Prostate gland (tissue), 2 donors: ENCODE measurements around the gene FSTL5. TPM values are rescaled to one million over a fixed set of nuclear protein-coding genes. Genes with fewer than 3 reads are reported as not detected.

Experiments
- DNase-seq: peaks from one replicate; pipeline ENCODE4 v3.0.0-alpha.2; 2019; ENCODE audit warnings: low spot score
- H3K27ac ChIP-seq, 2 donors: fragments of 200-600 bp; sonication (generic); 2 replicates each; pipeline ENCODE4 v1.5.1; 2017 to 2019
- H3K27me3 ChIP-seq: fragments of 200-600 bp; sonication (generic); replicated peaks from 2 replicates; pipeline ENCODE4 v1.5.1; 2019; ENCODE audit not compliant: insufficient read depth
- H3K36me3 ChIP-seq, 2 donors: fragments of 200-600 bp; sonication (generic); 1 replicate in 1 of 2; 2 replicates in 1 of 2; pipeline versions ENCODE4 v1.5.1 to v1.8.1; 2017 to 2019
- H3K4me1 ChIP-seq: fragments of 200-600 bp; sonication (generic); replicated peaks from 2 replicates; pipeline ENCODE4 v1.5.1; 2019
- H3K4me3 ChIP-seq, 2 donors: fragments of 200-600 bp; sonication (generic); 2 replicates each; pipeline ENCODE4 v1.5.1; 2017 to 2019
- H3K9me3 ChIP-seq: fragments of 200-600 bp; sonication (generic); 2 replicates; pipeline ENCODE4 v1.5.1; 2017
- CTCF ChIP-seq, 4 experiments: fragments of 200-600 bp in 2 of 4; fragments of 450-650 bp in 2 of 4; sonication (generic) in 2 of 4; IDR thresholded peaks; 1 replicate in 3 of 4; 2 replicates in 1 of 4; pipeline ENCODE4 v1.5.1; 2016 to 2019; ENCODE audit warnings: antibody characterized with exemption in 4 of 4, mild to moderate bottlenecking in 2 of 4, moderate library complexity in 2 of 4
- POLR2A ChIP-seq: fragments of 450-650 bp; IDR thresholded peaks from one replicate; pipeline ENCODE4 v1.6.1; 2016; ENCODE audit warnings: antibody characterized with exemption, mild to moderate bottlenecking
- POLR2AphosphoS5 ChIP-seq: sonication (generic); formaldehyde crosslinking; IDR thresholded peaks from one replicate; pipeline ENCODE4 v1.6.1; 2017; ENCODE audit warnings: antibody characterized with exemption
- WGBS: methylation state at CpG from one replicate; pipeline ENCODE4 v1.1.5; 2018; 5-methylcytosine and 5-hydroxymethylcytosine counted together
- intact Hi-C: fragments of 100-400 bp; cut with DNase I; formaldehyde crosslinking; loops from one replicate; pipeline ENCODE4 v1.14.2; 2022
- total RNA-seq, 2 donors: library from RNA; depleted of rRNA; stranded (reverse); fragments of >200 nt; gene quantifications; one replicate each; pipeline ENCODE4 v1.1.0, GENCODE V29; 2016

The FSTL5 gene
- total RNA-seq, 2 donors from 2014 or later = 0.45 TPM; not detected in 1

GRCh38 chr4:162151386-162151785, 12.4 kb downstream of the FSTL5 start:
- Histone ChIP-seq H3K4me3 (no peak overlapping the region), H3K4me1 (no peaks in the 10 kb centered on the region), H3K9me3 (no peaks in the 10 kb centered on the region), H3K36me3 (no peaks in the 10 kb centered on the region), H3K27ac (no peak overlapping the region), H3K27me3 (no peaks in the 10 kb centered on the region)
- intact Hi-C loops = no loop called here
- no peak for DNase-seq
- no peak for TF ChIP-seq CTCF (IDR thresholded peaks at IDR 0.05)
- TF ChIP-seq POLR2A = no peak
- no peak for TF ChIP-seq POLR2AphosphoS5

- Histone ChIP-seq H3K27ac (no peak overlapping the region), H3K4me3 (no peak overlapping the region), H3K36me3 (no peaks in the 10 kb centered on the region), H3K4me1 (no peaks in the 10 kb centered on the region), H3K9me3 (no peaks in the 10 kb centered on the region), H3K27me3 (no peaks in the 10 kb centered on the region)
- no peak for DNase-seq
- WGBS = 76% methylated on average over 2 of the region's 2 CpGs
- intact Hi-C loops = no loop called here
- TF ChIP-seq POLR2AphosphoS5 (no peak), CTCF (IDR thresholded peaks at IDR 0.05) (no peak), POLR2A (no peak)
These were observed 14.2 kb downstream of the FSTL5 start for GRCh38 chr4:162149644-162150043.

- no peak overlapping the region for H3K4me3 ChIP-seq
- DNase-seq = no peak
- no peaks in the 10 kb centered on the region for H3K27me3 ChIP-seq
- H3K36me3 ChIP-seq = no peaks in the 10 kb centered on the region
- H3K27ac ChIP-seq = no peak overlapping the region
- no peak for TF ChIP-seq POLR2AphosphoS5
- TF ChIP-seq CTCF (IDR thresholded peaks at IDR 0.05) = no peak
- TF ChIP-seq POLR2A = no peak
- intact Hi-C loops = no loop called here
- H3K9me3 ChIP-seq = no peaks in the 10 kb centered on the region
- no peaks in the 10 kb centered on the region for H3K4me1 ChIP-seq
These were observed 23.6 kb downstream of the FSTL5 start for GRCh38 chr4:162140051-162140683.

- Histone ChIP-seq H3K27me3 (no peaks in the 10 kb centered on the region), H3K27ac (no peak overlapping the region), H3K4me1 (no peaks in the 10 kb centered on the region), H3K9me3 (no peaks in the 10 kb centered on the region), H3K36me3 (no peaks in the 10 kb centered on the region), H3K4me3 (no peak overlapping the region)
- no peak for DNase-seq
- intact Hi-C loops = no loop called here
- 72% methylated on average over 2 of the region's 2 CpGs for WGBS
- TF ChIP-seq CTCF (IDR thresholded peaks at IDR 0.05) = no peak
- TF ChIP-seq POLR2A = no peak
- TF ChIP-seq POLR2AphosphoS5 = no peak
These were observed 24.4 kb downstream of the FSTL5 start for GRCh38 chr4:162139412-162139811.

- no peaks in the 10 kb centered on the region for H3K4me1 ChIP-seq
- H3K36me3 ChIP-seq = no peaks in the 10 kb centered on the region
- WGBS = 37% methylated on average over 2 of the region's 2 CpGs
- intact Hi-C loops = no loop called here
- H3K4me3 ChIP-seq = no peak overlapping the region
- no peak for DNase-seq
- H3K27ac ChIP-seq = no peak overlapping the region
- H3K9me3 ChIP-seq = no peaks in the 10 kb centered on the region
- no peaks in the 10 kb centered on the region for H3K27me3 ChIP-seq
- TF ChIP-seq POLR2AphosphoS5 = no peak
- no peak for TF ChIP-seq CTCF (IDR thresholded peaks at IDR 0.05)
- no peak for TF ChIP-seq POLR2A
These were observed 32.5 kb downstream of the FSTL5 start for GRCh38 chr4:162131256-162131655.
